Measurements from ENCODE around the gene TBC1D20.
A peak's percentile ranks its signal among the peaks of the same experiment; 100 is the strongest.
"Not testable (repeated sequence)": the region's sequence is repeated elsewhere in the genome, so short reads cannot be mapped to it uniquely, and the experiment has no call there.

The TBC1D20 gene

GRCh38 chr20:475463-476357 lies 13.4 kb upstream of the TBC1D20 start:
- no peak for DNase-seq

GRCh38 chr20:474581-474980 lies 12.2 kb upstream of the TBC1D20 start:
- no peak for DNase-seq

GRCh38 chr20:472889-473292 lies 10.6 kb upstream of the TBC1D20 start:
- no peak for DNase-seq

GRCh38 chr20:472137-472846 lies 10.0 kb upstream of the TBC1D20 start:
- no peak for DNase-seq

GRCh38 chr20:469746-470490 lies 7.6 kb upstream of the TBC1D20 start:
- DNase-seq, result no peak

GRCh38 chr20:467755-468154 lies 5.4 kb upstream of the TBC1D20 start:
- DNase-seq, result no peak

GRCh38 chr20:461254-462198 lies 807 bp downstream of the TBC1D20 start:
- DNase-seq, result no peak

GRCh38 chr20:460707-461106 lies 1.6 kb downstream of the TBC1D20 start:
- no peak for DNase-seq

GRCh38 chr20:460180-460579 lies 2.2 kb downstream of the TBC1D20 start:
- no peak for DNase-seq

- DNase-seq, result no peak
Observed at GRCh38 chr20:458776-459175, 3.6 kb downstream of the TBC1D20 start.

- no peak for DNase-seq
Observed at GRCh38 chr20:454951-455350, 7.4 kb downstream of the TBC1D20 start.

GRCh38 chr20:452021-452420 lies 10.3 kb downstream of the TBC1D20 start:
- DNase-seq, result not testable (repeated sequence)

- no peak for DNase-seq
Observed at GRCh38 chr20:445514-446336, 16.6 kb downstream of the TBC1D20 start.

- no peak for DNase-seq
Observed at GRCh38 chr20:444862-445426, 17.4 kb downstream of the TBC1D20 start.

GRCh38 chr20:444117-444516 lies 18.2 kb downstream of the TBC1D20 start:
- no peak for DNase-seq

- no peak for DNase-seq
Observed at GRCh38 chr20:443223-443775, 19.0 kb downstream of the TBC1D20 start.

- no peak for DNase-seq
Observed at GRCh38 chr20:440636-441035, 21.7 kb downstream of the TBC1D20 start.

- no peak for DNase-seq
Observed at GRCh38 chr20:440148-440547, 22.2 kb downstream of the TBC1D20 start.

GRCh38 chr20:438571-439469 lies 23.5 kb downstream of the TBC1D20 start:
- peak; percentile 56 for DNase-seq

All from activated T-cell treated with anti-CD3 and anti-CD28 coated beads, Interleukin-2, amount 50 U/mL, for 1 hour (primary cell).